Ectodermal cell (in vitro differentiated cells): ENCODE measurements around the gene HS3ST3B1.

Experiments
- H3K27ac ChIP-seq: 2 replicates; pipeline ENCODE4 v1.7.0; 2013; ENCODE audit warnings: mild to moderate bottlenecking, low read depth, low read length; ENCODE audit not compliant: insufficient read depth, poor library complexity, severe bottlenecking
- H3K27me3 ChIP-seq: 2 replicates; pipeline ENCODE4 v1.7.0; 2013; ENCODE audit warnings: mild to moderate bottlenecking, low read length; ENCODE audit not compliant: insufficient read depth, control insufficient read depth, poor library complexity, severe bottlenecking
- H3K36me3 ChIP-seq: one replicate; pipeline ENCODE4 v1.7.0; 2013; ENCODE audit warnings: low read length; ENCODE audit not compliant: control insufficient read depth, insufficient read depth
- H3K4me1 ChIP-seq: one replicate; pipeline ENCODE4 v1.7.0; 2013; ENCODE audit warnings: low read length; ENCODE audit not compliant: control insufficient read depth, insufficient read depth
- H3K4me3 ChIP-seq: 2 replicates; pipeline ENCODE4 v1.7.0; 2013; ENCODE audit warnings: low read depth, low read length, control low read depth; ENCODE audit not compliant: insufficient read depth
- H3K9me3 ChIP-seq: 2 replicates; pipeline ENCODE4 v1.7.0; 2013; ENCODE audit warnings: mild to moderate bottlenecking, low read length, moderate library complexity; ENCODE audit not compliant: control insufficient read depth
- WGBS, 2 experiments: methylation state at CpG; one replicate each; pipeline ENCODE4 v1.1.7; 2013; ENCODE audit warnings: missing lambda C conversion rate in 2 of 2; 5-methylcytosine and 5-hydroxymethylcytosine counted together

The HS3ST3B1 gene

GRCh38 chr17:14333506-14333905 lies 32.6 kb downstream of the HS3ST3B1 start:
- H3K9me3 ChIP-seq = no peaks in the 10 kb centered on the region
- no peak overlapping the region for H3K27ac ChIP-seq
- H3K4me3 ChIP-seq = no peak overlapping the region
- H3K36me3 ChIP-seq = no peaks in the 10 kb centered on the region
- no peaks in the 10 kb centered on the region for H3K27me3 ChIP-seq
- H3K4me1 ChIP-seq = peaks cover 38% of the 10 kb centered on the region
- WGBS, 2 experiments = 95 to 96% methylated on average over 7 of the region's 7 CpGs

- Histone ChIP-seq H3K27me3 (no peaks in the 10 kb centered on the region), H3K4me1 (peaks cover 31% of the 10 kb centered on the region), H3K4me3 (no peak overlapping the region), H3K27ac (no peak overlapping the region), H3K9me3 (no peaks in the 10 kb centered on the region), H3K36me3 (no peaks in the 10 kb centered on the region)
- 92 to 94% methylated on average over 3 of the region's 3 CpGs for WGBS, 2 experiments
Measured at GRCh38 chr17:14334276-14334840, 33.5 kb downstream of the HS3ST3B1 start.

GRCh38 chr17:14334919-14335318 lies 34.0 kb downstream of the HS3ST3B1 start:
- H3K4me1 ChIP-seq = peaks cover 25% of the 10 kb centered on the region
- no peaks in the 10 kb centered on the region for H3K27me3 ChIP-seq
- H3K4me3 ChIP-seq = no peak overlapping the region
- WGBS, 2 experiments = 94% methylated on average over 2 of the region's 2 CpGs
- no peak overlapping the region for H3K27ac ChIP-seq
- no peaks in the 10 kb centered on the region for H3K36me3 ChIP-seq
- H3K9me3 ChIP-seq = no peaks in the 10 kb centered on the region

GRCh38 chr17:14336418-14336817 lies 35.5 kb downstream of the HS3ST3B1 start:
- 93 to 96% methylated on average over 4 of the region's 4 CpGs for WGBS, 2 experiments
- Histone ChIP-seq H3K27ac (no peak overlapping the region), H3K4me1 (peaks cover 25% of the 10 kb centered on the region), H3K4me3 (no peak overlapping the region), H3K9me3 (no peaks in the 10 kb centered on the region), H3K36me3 (no peaks in the 10 kb centered on the region), H3K27me3 (no peaks in the 10 kb centered on the region)

- 92 to 93% methylated on average over 3 of the region's 3 CpGs for WGBS, 2 experiments
- Histone ChIP-seq H3K4me3 (no peak overlapping the region), H3K4me1 (peaks cover 20% of the 10 kb centered on the region), H3K9me3 (no peaks in the 10 kb centered on the region), H3K27ac (no peak overlapping the region), H3K27me3 (no peaks in the 10 kb centered on the region), H3K36me3 (no peaks in the 10 kb centered on the region)
Measured at GRCh38 chr17:14337596-14338079, 36.8 kb downstream of the HS3ST3B1 start.

- Histone ChIP-seq H3K9me3 (no peaks in the 10 kb centered on the region), H3K4me1 (peaks cover 20% of the 10 kb centered on the region), H3K36me3 (no peaks in the 10 kb centered on the region), H3K27ac (no peak overlapping the region), H3K27me3 (no peaks in the 10 kb centered on the region), H3K4me3 (no peak overlapping the region)
- 78 to 80% methylated on average over 11 to 12 of the region's 12 CpGs for WGBS, 2 experiments
Measured at GRCh38 chr17:14340857-14341754, 40.2 kb downstream of the HS3ST3B1 start.

GRCh38 chr17:14341866-14342265 lies 41.0 kb downstream of the HS3ST3B1 start:
- peaks cover 20% of the 10 kb centered on the region for H3K4me1 ChIP-seq
- H3K36me3 ChIP-seq = no peaks in the 10 kb centered on the region
- peak overlapping the region; percentile 45 for H3K27ac ChIP-seq
- WGBS, 2 experiments = 39 to 46% methylated on average over 5 of the region's 5 CpGs
- no peaks in the 10 kb centered on the region for H3K9me3 ChIP-seq
- no peaks in the 10 kb centered on the region for H3K27me3 ChIP-seq
- H3K4me3 ChIP-seq = no peak overlapping the region

GRCh38 chr17:14346801-14347200 lies 45.9 kb downstream of the HS3ST3B1 start:
- H3K27ac ChIP-seq = no peak overlapping the region
- H3K27me3 ChIP-seq = no peaks in the 10 kb centered on the region
- no peak overlapping the region for H3K4me3 ChIP-seq
- H3K9me3 ChIP-seq = no peaks in the 10 kb centered on the region
- H3K36me3 ChIP-seq = peaks cover 7% of the 10 kb centered on the region
- WGBS, 2 experiments = 91 to 92% methylated on average over 6 of the region's 6 CpGs
- H3K4me1 ChIP-seq = peaks cover 4% of the 10 kb centered on the region

GRCh38 chr17:14351493-14351892 lies 50.6 kb downstream of the HS3ST3B1 start:
- no peak overlapping the region for H3K27ac ChIP-seq
- H3K27me3 ChIP-seq = no peaks in the 10 kb centered on the region
- H3K4me3 ChIP-seq = no peak overlapping the region
- H3K9me3 ChIP-seq = no peaks in the 10 kb centered on the region
- 95 to 97% methylated on average over 3 of the region's 3 CpGs for WGBS, 2 experiments
- H3K36me3 ChIP-seq = peaks cover 7% of the 10 kb centered on the region
- H3K4me1 ChIP-seq = no peaks in the 10 kb centered on the region

- no peaks in the 10 kb centered on the region for H3K27me3 ChIP-seq
- H3K27ac ChIP-seq = no peak overlapping the region
- no peaks in the 10 kb centered on the region for H3K9me3 ChIP-seq
- 98 to 99% methylated on average over 2 of the region's 2 CpGs for WGBS, 2 experiments
- H3K4me1 ChIP-seq = no peaks in the 10 kb centered on the region
- H3K36me3 ChIP-seq = peaks cover 7% of the 10 kb centered on the region
- H3K4me3 ChIP-seq = no peak overlapping the region
Measured at GRCh38 chr17:14352136-14352535, 51.3 kb downstream of the HS3ST3B1 start.
